ENCODE measurements around the gene ZMYND8.

The ZMYND8 gene

GRCh38 chr20:47350691-47351545 lies 5.6 kb downstream of the ZMYND8 start:
- DNase-seq (ENCODE audit: low read depth, low spot score): no peak
- TF ChIP-seq ZNF274 (IDR thresholded peaks at IDR 0.05; ENCODE audit: low read depth, low read length) (no peak), YY1 (IDR thresholded peaks at IDR 0.05; ENCODE audit: insufficient read depth, insufficient read length) (no peak), SUZ12 (IDR thresholded peaks at IDR 0.05; ENCODE audit: extremely low read depth, insufficient read depth, insufficient read length) (no peak)
- Histone ChIP-seq H3K9me3 (ENCODE audit: insufficient read depth, low read length) (no peaks in the 10 kb centered on the region), H3K36me3 (ENCODE audit: insufficient read depth, insufficient read length, low read length) (peaks cover 31% of the 10 kb centered on the region), H3K27me3 (ENCODE audit: insufficient read depth, insufficient read length) (no peaks in the 10 kb centered on the region), H3K4me1 (ENCODE audit: insufficient read depth, insufficient read length) (peaks cover 10% of the 10 kb centered on the region), H3K9ac (ENCODE audit: insufficient read length, low read depth) (peak overlapping the region; percentile 11), H3K4me3 (ENCODE audit: insufficient read length, low read depth) (no peak overlapping the region)

DNA sequence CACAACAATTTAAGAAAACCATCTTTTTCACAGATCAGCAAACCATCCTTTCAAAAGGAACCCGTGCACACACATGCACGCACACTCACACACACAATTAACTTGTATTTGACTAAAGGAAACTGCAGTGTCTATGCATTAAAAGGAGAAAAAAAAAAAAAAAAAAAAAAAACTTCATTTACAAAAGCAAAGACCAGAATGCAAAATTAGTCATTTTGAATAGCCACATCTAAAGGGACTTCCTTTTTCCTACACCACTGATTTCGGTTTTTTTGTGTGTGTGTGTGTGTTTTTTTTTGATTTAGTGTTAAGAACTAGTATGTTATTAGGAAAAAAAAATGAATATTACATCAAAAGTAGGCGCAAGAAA lies 6.3 kb downstream of the ZMYND8 start:
- Histone ChIP-seq H3K36me3 (ENCODE audit: insufficient read depth, insufficient read length, low read length) (peaks cover 37% of the 10 kb centered on the region), H3K4me1 (ENCODE audit: insufficient read depth, insufficient read length) (peaks cover 11% of the 10 kb centered on the region), H3K27me3 (ENCODE audit: insufficient read depth, insufficient read length) (no peaks in the 10 kb centered on the region), H3K9me3 (ENCODE audit: insufficient read depth, low read length) (no peaks in the 10 kb centered on the region), H3K9ac (ENCODE audit: insufficient read length, low read depth) (peak overlapping the region; percentile 11), H3K4me3 (ENCODE audit: insufficient read length, low read depth) (no peak overlapping the region)
- TF ChIP-seq YY1 (IDR thresholded peaks at IDR 0.05; ENCODE audit: insufficient read depth, insufficient read length): no peak
- TF ChIP-seq SUZ12 (IDR thresholded peaks at IDR 0.05; ENCODE audit: extremely low read depth, insufficient read depth, insufficient read length): no peak
- TF ChIP-seq ZNF274 (IDR thresholded peaks at IDR 0.05; ENCODE audit: low read depth, low read length): no peak
- DNase-seq (ENCODE audit: low read depth, low spot score): no peak

GRCh38 chr20:47349365-47350180 lies 6.9 kb downstream of the ZMYND8 start:
- no peak for DNase-seq (ENCODE audit: low read depth, low spot score)
- peak overlapping the region; percentile 6 for H3K9ac ChIP-seq (ENCODE audit: insufficient read length, low read depth)
- H3K4me1 ChIP-seq (ENCODE audit: insufficient read depth, insufficient read length): peaks cover 11% of the 10 kb centered on the region
- no peak overlapping the region for H3K4me3 ChIP-seq (ENCODE audit: insufficient read length, low read depth)
- no peaks in the 10 kb centered on the region for H3K9me3 ChIP-seq (ENCODE audit: insufficient read depth, low read length)
- H3K27me3 ChIP-seq (ENCODE audit: insufficient read depth, insufficient read length): no peaks in the 10 kb centered on the region
- peaks cover 43% of the 10 kb centered on the region for H3K36me3 ChIP-seq (ENCODE audit: insufficient read depth, insufficient read length, low read length)
- no peak for TF ChIP-seq SUZ12 (IDR thresholded peaks at IDR 0.05; ENCODE audit: extremely low read depth, insufficient read depth, insufficient read length)
- no peak for TF ChIP-seq YY1 (IDR thresholded peaks at IDR 0.05; ENCODE audit: insufficient read depth, insufficient read length)
- TF ChIP-seq ZNF274 (IDR thresholded peaks at IDR 0.05; ENCODE audit: low read depth, low read length): no peak

DNA sequence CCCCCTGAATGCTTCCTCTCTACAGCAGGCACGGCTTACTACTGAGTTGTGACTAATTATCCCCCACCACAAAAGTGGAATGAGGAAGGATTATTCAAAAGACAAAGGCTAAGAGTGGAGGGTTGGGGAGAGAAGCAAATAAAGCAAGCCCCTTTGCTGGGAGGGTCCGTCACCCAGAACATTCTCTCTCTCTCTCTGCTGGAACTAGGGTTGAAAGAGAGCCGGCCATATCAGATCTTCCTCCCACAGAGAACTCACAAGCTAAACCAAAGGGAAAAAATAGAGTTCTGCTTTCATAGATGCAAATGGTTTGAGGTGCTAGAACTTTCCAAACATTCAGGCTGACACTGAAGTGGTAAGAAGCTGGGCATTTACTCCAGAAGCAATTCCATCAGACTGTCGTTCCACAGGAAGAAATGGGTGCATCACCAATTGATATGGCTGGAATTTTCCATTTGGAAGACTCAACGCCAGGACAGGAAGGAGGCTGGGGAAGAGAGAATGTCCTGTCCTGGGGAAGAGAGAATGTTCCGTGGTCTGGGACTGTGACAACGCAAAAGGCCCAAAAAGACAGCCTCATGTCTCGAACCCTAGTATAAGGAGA lies 7.9 kb downstream of the ZMYND8 start:
- H3K9ac ChIP-seq (ENCODE audit: insufficient read length, low read depth): no peak overlapping the region
- H3K4me1 ChIP-seq (ENCODE audit: insufficient read depth, insufficient read length): peaks cover 11% of the 10 kb centered on the region
- H3K9me3 ChIP-seq (ENCODE audit: insufficient read depth, low read length): no peaks in the 10 kb centered on the region
- H3K36me3 ChIP-seq (ENCODE audit: insufficient read depth, insufficient read length, low read length): peaks cover 47% of the 10 kb centered on the region
- no peaks in the 10 kb centered on the region for H3K27me3 ChIP-seq (ENCODE audit: insufficient read depth, insufficient read length)
- no peak for DNase-seq (ENCODE audit: low read depth, low spot score)
- TF ChIP-seq SUZ12 (IDR thresholded peaks at IDR 0.05; ENCODE audit: extremely low read depth, insufficient read depth, insufficient read length): no peak
- TF ChIP-seq ZNF274 (IDR thresholded peaks at IDR 0.05; ENCODE audit: low read depth, low read length): no peak
- no peak for TF ChIP-seq YY1 (IDR thresholded peaks at IDR 0.05; ENCODE audit: insufficient read depth, insufficient read length)
- no peak overlapping the region for H3K4me3 ChIP-seq (ENCODE audit: insufficient read length, low read depth)

- Histone ChIP-seq H3K27me3 (ENCODE audit: insufficient read depth, insufficient read length) (no peaks in the 10 kb centered on the region), H3K4me1 (ENCODE audit: insufficient read depth, insufficient read length) (peaks cover 11% of the 10 kb centered on the region), H3K36me3 (ENCODE audit: insufficient read depth, insufficient read length, low read length) (peaks cover 39% of the 10 kb centered on the region), H3K9ac (ENCODE audit: insufficient read length, low read depth) (peak overlapping the region; percentile 18), H3K4me3 (ENCODE audit: insufficient read length, low read depth) (no peak overlapping the region), H3K9me3 (ENCODE audit: insufficient read depth, low read length) (no peaks in the 10 kb centered on the region)
- no peak for DNase-seq (ENCODE audit: low read depth, low spot score)
- TF ChIP-seq ZNF274 (IDR thresholded peaks at IDR 0.05; ENCODE audit: low read depth, low read length) (no peak), SUZ12 (IDR thresholded peaks at IDR 0.05; ENCODE audit: extremely low read depth, insufficient read depth, insufficient read length) (no peak), YY1 (IDR thresholded peaks at IDR 0.05; ENCODE audit: insufficient read depth, insufficient read length) (no peak)
These were observed 8.7 kb downstream of the ZMYND8 start for GRCh38 chr20:47347661-47348435.

GRCh38 chr20:47346172-47346571 lies 10.3 kb downstream of the ZMYND8 start:
- H3K9me3 ChIP-seq (ENCODE audit: insufficient read depth, low read length): no peaks in the 10 kb centered on the region
- H3K36me3 ChIP-seq (ENCODE audit: insufficient read depth, insufficient read length, low read length): peaks cover 36% of the 10 kb centered on the region
- no peaks in the 10 kb centered on the region for H3K27me3 ChIP-seq (ENCODE audit: insufficient read depth, insufficient read length)
- peak overlapping the region; percentile 24 for H3K9ac ChIP-seq (ENCODE audit: insufficient read length, low read depth)
- no peak for DNase-seq (ENCODE audit: low read depth, low spot score)
- H3K4me3 ChIP-seq (ENCODE audit: insufficient read length, low read depth): no peak overlapping the region
- TF ChIP-seq SUZ12 (IDR thresholded peaks at IDR 0.05; ENCODE audit: extremely low read depth, insufficient read depth, insufficient read length): no peak
- TF ChIP-seq YY1 (IDR thresholded peaks at IDR 0.05; ENCODE audit: insufficient read depth, insufficient read length): no peak
- no peak for TF ChIP-seq ZNF274 (IDR thresholded peaks at IDR 0.05; ENCODE audit: low read depth, low read length)
- peaks cover 9% of the 10 kb centered on the region for H3K4me1 ChIP-seq (ENCODE audit: insufficient read depth, insufficient read length)

Data from NT2/D1 (cell line).